ENCODE results near the gene IRF2BP1. TPM values are rescaled to one million over a fixed set of nuclear protein-coding genes. Genes with fewer than 3 reads are reported as not detected.

IRF2BP1 gene
- 21.6 to 38.9 TPM (median 35.1 TPM) in 5 replicates for total RNA-seq (2022; extraction: Qiagen RNA extraction; ENCODE audit: low read depth)

DNA sequence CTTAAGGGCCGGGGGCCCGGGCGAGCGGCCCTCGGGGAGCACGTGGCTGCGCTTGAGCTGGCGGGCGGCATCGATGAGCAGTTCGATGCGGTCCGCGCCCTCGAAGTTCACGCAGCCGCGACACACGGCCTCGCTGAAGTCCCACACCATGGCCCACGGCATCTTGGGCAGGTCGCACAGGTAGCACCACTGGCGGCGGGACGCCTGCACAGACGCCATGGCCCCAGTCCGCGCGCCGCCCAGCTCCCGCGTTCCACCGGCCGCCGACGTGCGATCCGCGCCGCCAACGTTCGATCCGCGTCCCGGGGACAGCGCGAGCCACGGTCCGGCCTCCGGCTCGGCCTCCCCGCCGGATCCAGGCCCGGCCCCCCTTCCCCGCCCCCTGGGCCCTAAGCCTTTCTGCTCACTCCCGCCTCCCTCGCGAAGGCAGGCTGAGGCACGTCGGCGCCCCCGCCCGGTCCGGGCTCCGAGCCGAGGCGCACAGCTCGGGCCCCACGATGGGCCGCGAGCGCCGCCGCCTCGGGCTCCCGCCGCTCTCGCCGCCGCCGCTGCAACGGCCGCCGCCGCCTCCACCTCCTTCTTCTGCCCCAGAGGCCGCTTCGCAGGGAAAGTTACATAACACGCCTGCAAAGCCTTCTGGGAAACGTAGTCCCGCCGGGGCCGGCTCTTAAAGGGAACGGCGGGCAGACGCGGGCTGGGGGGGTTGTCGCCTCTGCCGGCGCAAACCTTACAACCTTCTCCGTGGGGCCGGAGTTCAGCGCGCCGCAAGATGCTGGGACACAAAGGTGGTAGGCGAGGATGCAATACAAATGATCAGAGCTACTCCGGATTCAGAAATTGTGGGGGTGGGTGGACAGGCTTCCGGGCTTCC lies at the start of gene IRF2BP1:
Gene IRF2BP1 (minus strand): TSS at position 586 of the 871 bp plus-strand sequence. CDS start 367 bp downstream, at position 219.

DNA sequence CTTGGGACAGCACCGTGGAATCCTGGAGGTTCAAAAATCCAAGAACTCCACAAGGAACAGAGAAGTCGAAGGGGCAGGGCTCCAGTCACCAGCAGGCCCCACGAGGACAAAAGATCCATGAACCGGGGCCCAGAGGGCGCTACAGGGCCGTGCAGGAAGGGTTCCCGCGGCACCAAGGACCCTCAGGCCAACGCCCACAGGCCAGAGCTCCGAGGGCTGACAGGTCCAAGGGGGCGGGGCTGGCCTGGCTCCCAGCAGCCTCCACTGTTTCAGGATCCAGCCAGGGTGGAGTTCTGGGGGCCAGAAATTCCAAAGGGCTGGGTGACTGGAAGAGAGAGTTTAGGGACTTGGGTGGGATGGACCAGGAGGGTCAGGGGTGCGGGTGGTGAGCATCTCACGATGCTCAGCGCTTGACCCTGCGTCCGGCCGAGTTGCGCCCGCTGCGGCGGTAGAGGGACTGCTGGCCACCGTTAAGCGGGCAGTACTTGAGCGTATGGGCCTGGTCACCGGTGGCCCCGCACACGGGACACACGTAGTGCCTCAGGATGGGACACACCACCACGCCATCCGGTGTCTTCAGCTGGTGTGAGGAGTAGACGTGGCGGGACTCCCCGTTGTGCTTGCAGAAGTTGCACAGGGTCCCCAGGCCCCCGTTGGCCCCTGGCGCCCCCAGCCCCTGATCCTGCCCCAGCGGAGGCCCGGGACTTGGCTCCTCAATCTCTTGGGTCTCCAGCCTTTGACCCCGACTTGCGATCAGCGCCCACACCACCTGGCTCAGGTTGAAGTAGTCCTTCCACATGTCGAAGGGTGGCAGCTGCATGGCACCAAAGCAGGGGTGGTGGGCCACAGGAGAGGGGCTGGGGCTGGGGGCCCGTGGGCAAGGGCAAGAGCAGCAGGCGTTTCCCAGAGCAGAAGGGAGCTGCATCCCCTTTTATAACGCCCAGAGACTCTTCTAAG lies 28.2 kb upstream of the IRF2BP1 start, which contains the start of gene NANOS2:
Gene NANOS2 (minus strand): TSS at position 905 of the 957 bp plus-strand sequence. CDS start 85 bp downstream, at position 820.

GRCh38 chr19:45901912-45902650 lies 16.1 kb upstream of the IRF2BP1 start, which contains the start of gene MYPOP:
Gene MYPOP, minus strand, starts transcription at chr19:45902613. Its CDS starts 840 bp downstream, at chr19:45901773.

DNA sequence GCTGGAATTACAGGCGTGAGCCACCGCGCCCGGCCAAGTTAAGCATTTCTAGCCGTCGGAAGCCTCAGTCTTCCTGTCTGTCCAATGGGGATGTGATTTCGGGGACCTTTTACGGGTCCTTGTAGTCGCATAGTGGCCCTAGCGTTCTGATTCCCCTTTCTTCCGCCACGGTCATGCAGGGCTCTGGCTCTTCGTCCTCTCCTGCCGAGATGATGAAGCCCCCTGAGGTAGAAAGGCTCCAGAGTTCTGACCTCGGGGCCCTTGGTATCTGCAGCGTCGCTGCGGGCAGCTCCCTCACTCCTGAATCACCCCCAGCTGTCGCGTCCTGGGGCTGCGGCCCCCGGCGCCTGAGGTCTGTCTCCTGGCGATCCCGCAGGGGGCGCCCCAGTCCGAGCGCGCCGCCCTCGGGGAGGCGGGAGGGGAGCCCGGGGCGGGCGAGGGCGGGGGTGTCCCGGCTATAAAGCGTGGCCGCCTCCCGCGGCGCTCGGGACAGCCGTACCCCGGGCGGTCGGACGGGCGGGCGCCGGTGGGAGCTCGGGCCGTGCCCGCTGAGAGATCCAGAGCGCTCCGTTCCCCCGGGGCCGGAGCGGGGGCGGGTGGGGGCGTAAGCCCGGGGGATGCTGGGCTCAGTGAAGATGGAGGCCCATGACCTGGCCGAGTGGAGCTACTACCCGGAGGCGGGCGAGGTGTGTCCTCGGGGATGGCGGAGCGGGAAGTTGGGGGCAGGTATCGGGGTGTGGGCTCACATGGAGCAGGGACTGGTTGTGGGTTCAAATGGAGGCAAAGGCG lies 21.9 kb downstream of the IRF2BP1 start, which contains the start of gene FOXA3:
Gene FOXA3 (plus strand): TSS at position 487 of the 789 bp plus-strand sequence. CDS start 131 bp downstream, at position 618.

DNA sequence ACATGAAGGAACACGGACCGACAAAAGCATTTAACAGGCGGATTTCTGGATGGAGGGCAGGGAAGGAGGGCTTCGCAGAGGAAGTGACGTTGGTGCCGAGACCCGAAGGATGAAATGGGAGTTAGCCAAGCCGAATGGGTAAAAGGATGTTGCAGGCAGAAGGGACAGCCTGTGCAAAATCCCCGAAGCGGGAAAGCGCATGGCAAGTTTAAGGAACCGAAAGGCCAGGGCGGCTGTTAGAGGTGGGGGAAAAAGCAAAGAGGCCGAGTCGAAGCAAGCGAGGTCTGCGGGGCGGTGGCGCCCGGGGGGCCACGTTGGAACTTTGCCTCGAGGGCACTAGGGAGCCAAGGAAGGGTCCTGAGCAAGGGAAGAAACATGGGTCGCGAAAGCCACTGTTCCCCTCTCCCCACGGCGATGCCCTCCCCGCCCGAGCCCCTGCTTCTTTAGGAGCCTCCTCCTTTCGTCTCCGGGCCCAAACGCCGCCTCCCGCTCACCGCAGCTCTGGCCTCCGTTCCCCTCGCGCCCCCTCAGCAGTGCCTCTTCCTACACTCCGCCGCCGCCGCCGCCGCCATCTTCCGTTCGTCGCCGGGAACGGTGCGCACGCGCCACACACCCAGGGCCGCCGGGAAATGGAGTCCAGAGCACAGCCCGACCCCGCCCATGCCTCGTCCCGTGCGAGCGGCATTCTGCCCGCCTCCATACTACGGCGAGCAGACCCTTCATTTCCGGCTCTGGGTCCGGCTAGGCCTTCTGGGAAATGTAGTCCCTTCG lies 23.2 kb downstream of the IRF2BP1 start, which contains the start of gene SYMPK:
Gene SYMPK (minus strand): TSS at position 584 of the 771 bp plus-strand sequence. CDS start 8,652 bp downstream, outside the sequence.

Other genes with a start within 250 kb of the IRF2BP1 start
- gene EML2, start 246.7 kb downstream of the IRF2BP1 start, total RNA-seq (2022; extraction: Qiagen RNA extraction; ENCODE audit: low read depth), result 20.3 to 23.8 TPM (median 21.3 TPM) in 5 replicates
- gene GIPR, start 217.9 kb downstream of the IRF2BP1 start, total RNA-seq (2022; extraction: Qiagen RNA extraction; ENCODE audit: low read depth), result 2.3 to 3.8 TPM (median 2.6 TPM) in 5 replicates
- gene SNRPD2, start 194.2 kb downstream of the IRF2BP1 start, total RNA-seq (2022; extraction: Qiagen RNA extraction; ENCODE audit: low read depth), result 773 to 1,010 TPM (median 799 TPM) in 5 replicates
- gene QPCTL, start 193.5 kb downstream of the IRF2BP1 start, total RNA-seq (2022; extraction: Qiagen RNA extraction; ENCODE audit: low read depth), result 6.9 to 10.7 TPM (median 9.5 TPM) in 5 replicates
- 7.2 to 12.3 TPM (median 9.9 TPM) in 5 replicates for gene FBXO46, start 155.2 kb downstream of the IRF2BP1 start, total RNA-seq (2022; extraction: Qiagen RNA extraction; ENCODE audit: low read depth)
- 0.06 to 0.10 TPM (median 0.08 TPM) in 3 of 5 replicates, not detected in the others for gene MEIOSIN, start 152.7 kb downstream of the IRF2BP1 start, total RNA-seq (2022; extraction: Qiagen RNA extraction; ENCODE audit: low read depth)
- gene SIX5, start 116.9 kb downstream of the IRF2BP1 start, total RNA-seq (2022; extraction: Qiagen RNA extraction; ENCODE audit: low read depth), result 19.1 to 34.9 TPM (median 27.8 TPM) in 5 replicates
- gene DMPK, start 103.7 kb downstream of the IRF2BP1 start, total RNA-seq (2022; extraction: Qiagen RNA extraction; ENCODE audit: low read depth), result 34.3 to 53.0 TPM (median 48.1 TPM) in 5 replicates
- gene DMWD, start 93.3 kb downstream of the IRF2BP1 start, total RNA-seq (2022; extraction: Qiagen RNA extraction; ENCODE audit: low read depth), result 21.9 to 41.9 TPM (median 34.3 TPM) in 5 replicates
- 0.03 TPM in 1 of 5 replicates, not detected in the others for gene RSPH6A, start 70.8 kb downstream of the IRF2BP1 start, total RNA-seq (2022; extraction: Qiagen RNA extraction; ENCODE audit: low read depth)
- gene SYMPK, start 23.0 kb downstream of the IRF2BP1 start, total RNA-seq (2022; extraction: Qiagen RNA extraction; ENCODE audit: low read depth), result 54.6 to 80.7 TPM (median 76.2 TPM) in 5 replicates
- 0.58 to 1.1 TPM (median 0.81 TPM) in 5 replicates for gene FOXA3, start 21.8 kb downstream of the IRF2BP1 start, total RNA-seq (2022; extraction: Qiagen RNA extraction; ENCODE audit: low read depth)
- gene MYPOP, start 16.5 kb upstream of the IRF2BP1 start, total RNA-seq (2022; extraction: Qiagen RNA extraction; ENCODE audit: low read depth), result 5.9 to 11.3 TPM (median 9.3 TPM) in 5 replicates
- not detected in 5 replicates for gene NANOS2, start 28.6 kb upstream of the IRF2BP1 start, total RNA-seq (2022; extraction: Qiagen RNA extraction; ENCODE audit: low read depth)
- gene NOVA2, start 87.7 kb upstream of the IRF2BP1 start, total RNA-seq (2022; extraction: Qiagen RNA extraction; ENCODE audit: low read depth), result 0.08 to 0.19 TPM (median 0.11 TPM) in 5 replicates
- 3.0 to 6.4 TPM (median 4.6 TPM) in 5 replicates for gene CCDC61, start 109.3 kb upstream of the IRF2BP1 start, total RNA-seq (2022; extraction: Qiagen RNA extraction; ENCODE audit: low read depth)
- not detected in 5 replicates for gene PGLYRP1, start 136.9 kb upstream of the IRF2BP1 start, total RNA-seq (2022; extraction: Qiagen RNA extraction; ENCODE audit: low read depth)
- gene IGFL4, start 154.9 kb upstream of the IRF2BP1 start, total RNA-seq (2022; extraction: Qiagen RNA extraction; ENCODE audit: low read depth), result 0.38 to 0.78 TPM (median 0.51 TPM) in 5 replicates
- 0.27 to 0.32 TPM in 2 of 5 replicates, not detected in the others for gene IGFL3, start 238.5 kb upstream of the IRF2BP1 start, total RNA-seq (2022; extraction: Qiagen RNA extraction; ENCODE audit: low read depth)